ENCODE data around the gene OLFML2B.

DNA sequence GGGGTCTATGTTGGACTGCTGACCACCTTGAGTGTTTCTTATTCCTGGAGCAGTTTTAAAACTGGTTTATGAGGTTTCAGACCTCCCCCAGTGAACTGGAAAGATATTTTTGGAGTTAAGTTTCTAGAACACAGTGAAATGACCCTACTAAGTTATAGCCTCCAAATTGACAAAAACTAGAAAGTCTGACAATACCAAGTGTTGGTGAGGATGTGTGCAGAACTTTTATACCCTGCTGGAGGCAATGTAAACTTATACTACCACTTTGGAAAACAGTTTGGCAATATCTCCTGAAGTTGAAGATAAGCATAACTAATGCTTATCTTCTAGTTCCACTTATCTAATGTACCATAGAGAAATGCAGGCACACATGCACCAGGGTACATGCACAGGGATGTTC lies 10.4 kb downstream of the OLFML2B start:
- TF ChIP-seq, protein P1, sequence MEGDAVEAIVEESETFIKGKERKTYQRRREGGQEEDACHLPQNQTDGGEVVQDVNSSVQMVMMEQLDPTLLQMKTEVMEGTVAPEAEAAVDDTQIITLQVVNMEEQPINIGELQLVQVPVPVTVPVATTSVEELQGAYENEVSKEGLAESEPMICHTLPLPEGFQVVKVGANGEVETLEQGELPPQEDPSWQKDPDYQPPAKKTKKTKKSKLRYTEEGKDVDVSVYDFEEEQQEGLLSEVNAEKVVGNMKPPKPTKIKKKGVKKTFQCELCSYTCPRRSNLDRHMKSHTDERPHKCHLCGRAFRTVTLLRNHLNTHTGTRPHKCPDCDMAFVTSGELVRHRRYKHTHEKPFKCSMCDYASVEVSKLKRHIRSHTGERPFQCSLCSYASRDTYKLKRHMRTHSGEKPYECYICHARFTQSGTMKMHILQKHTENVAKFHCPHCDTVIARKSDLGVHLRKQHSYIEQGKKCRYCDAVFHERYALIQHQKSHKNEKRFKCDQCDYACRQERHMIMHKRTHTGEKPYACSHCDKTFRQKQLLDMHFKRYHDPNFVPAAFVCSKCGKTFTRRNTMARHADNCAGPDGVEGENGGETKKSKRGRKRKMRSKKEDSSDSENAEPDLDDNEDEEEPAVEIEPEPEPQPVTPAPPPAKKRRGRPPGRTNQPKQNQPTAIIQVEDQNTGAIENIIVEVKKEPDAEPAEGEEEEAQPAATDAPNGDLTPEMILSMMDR (IDR thresholded peaks at IDR 0.05), result no peak
- TF ChIP-seq POLR2A (IDR thresholded peaks at IDR 0.05), result no peak
